Measurements from ENCODE around the gene PSTPIP2.

DNA sequence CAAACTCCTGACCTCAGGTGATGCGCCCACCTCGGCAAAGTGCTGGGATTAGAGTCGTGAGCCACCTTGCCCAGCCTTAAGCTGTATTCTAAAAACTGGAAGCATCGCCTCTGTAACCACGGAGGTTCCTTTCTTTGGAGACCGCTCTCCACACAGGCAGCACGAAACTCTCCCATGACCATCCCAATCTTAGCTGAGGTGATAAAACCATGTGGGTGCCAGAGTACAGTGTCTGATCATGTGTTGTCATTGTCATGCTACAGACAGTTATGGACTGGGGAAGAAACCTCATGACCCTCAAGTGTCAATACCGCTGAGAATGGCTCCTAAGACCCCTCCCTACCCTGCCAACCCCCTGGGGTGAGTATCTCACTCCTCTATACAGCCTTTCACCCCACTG is 63.5 kb downstream of the PSTPIP2 start:
- TF ChIP-seq NFYB (CRISPR knock-in tag; conservative IDR thresholded peaks at IDR 0.05; ENCODE audit: low read depth): no peak
- TF ChIP-seq, protein P1, sequence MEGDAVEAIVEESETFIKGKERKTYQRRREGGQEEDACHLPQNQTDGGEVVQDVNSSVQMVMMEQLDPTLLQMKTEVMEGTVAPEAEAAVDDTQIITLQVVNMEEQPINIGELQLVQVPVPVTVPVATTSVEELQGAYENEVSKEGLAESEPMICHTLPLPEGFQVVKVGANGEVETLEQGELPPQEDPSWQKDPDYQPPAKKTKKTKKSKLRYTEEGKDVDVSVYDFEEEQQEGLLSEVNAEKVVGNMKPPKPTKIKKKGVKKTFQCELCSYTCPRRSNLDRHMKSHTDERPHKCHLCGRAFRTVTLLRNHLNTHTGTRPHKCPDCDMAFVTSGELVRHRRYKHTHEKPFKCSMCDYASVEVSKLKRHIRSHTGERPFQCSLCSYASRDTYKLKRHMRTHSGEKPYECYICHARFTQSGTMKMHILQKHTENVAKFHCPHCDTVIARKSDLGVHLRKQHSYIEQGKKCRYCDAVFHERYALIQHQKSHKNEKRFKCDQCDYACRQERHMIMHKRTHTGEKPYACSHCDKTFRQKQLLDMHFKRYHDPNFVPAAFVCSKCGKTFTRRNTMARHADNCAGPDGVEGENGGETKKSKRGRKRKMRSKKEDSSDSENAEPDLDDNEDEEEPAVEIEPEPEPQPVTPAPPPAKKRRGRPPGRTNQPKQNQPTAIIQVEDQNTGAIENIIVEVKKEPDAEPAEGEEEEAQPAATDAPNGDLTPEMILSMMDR (IDR thresholded peaks at IDR 0.05): no peak
- TF ChIP-seq, protein P2, sequence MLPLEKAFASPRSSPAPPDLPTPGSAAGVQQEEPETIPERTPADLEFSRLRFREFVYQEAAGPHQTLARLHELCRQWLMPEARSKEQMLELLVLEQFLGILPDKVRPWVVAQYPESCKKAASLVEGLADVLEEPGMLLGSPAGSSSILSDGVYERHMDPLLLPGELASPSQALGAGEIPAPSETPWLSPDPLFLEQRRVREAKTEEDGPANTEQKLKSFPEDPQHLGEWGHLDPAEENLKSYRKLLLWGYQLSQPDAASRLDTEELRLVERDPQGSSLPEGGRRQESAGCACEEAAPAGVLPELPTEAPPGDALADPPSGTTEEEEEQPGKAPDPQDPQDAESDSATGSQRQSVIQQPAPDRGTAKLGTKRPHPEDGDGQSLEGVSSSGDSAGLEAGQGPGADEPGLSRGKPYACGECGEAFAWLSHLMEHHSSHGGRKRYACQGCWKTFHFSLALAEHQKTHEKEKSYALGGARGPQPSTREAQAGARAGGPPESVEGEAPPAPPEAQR (CRISPR knock-in tag; IDR thresholded peaks at IDR 0.05): no peak
- TF ChIP-seq JAZF1 (CRISPR knock-in tag; IDR thresholded peaks at IDR 0.05): no peak
- no peak for TF ChIP-seq TEAD4 (CRISPR knock-in tag; IDR thresholded peaks at IDR 0.05)
- no peak for TF ChIP-seq NR3C1 (CRISPR knock-in tag; conservative IDR thresholded peaks at IDR 0.05; ENCODE audit: low read depth)
- TF ChIP-seq USF1 (CRISPR knock-in tag; IDR thresholded peaks at IDR 0.05): no peak
- no peak for TF ChIP-seq TP53 (CRISPR knock-in tag; IDR thresholded peaks at IDR 0.05)
- no peak for TF ChIP-seq MAX (CRISPR knock-in tag; IDR thresholded peaks at IDR 0.05)
- TF ChIP-seq KAT7 (CRISPR knock-in tag; IDR thresholded peaks at IDR 0.05; ENCODE audit: borderline replicate concordance): no peak
- no peak for TF ChIP-seq HMGA2 (CRISPR knock-in tag; IDR thresholded peaks at IDR 0.05)
- no peak for TF ChIP-seq MXD4 (CRISPR knock-in tag; IDR thresholded peaks at IDR 0.05; ENCODE audit: borderline replicate concordance)
